Dendritic cell treated with granulocyte-macrophage colony-stimulating factor and Interleukin-4, amounts not matched to agents 40 ng/mL and 50 ng/mL, for 4 days (primary cell): ENCODE results near the gene OR6B2.

Source experiments
- H3K27ac Mint-ChIP-seq: one replicate; pipeline ENCODE4 v1.8.0; 2022; ENCODE audit warnings: mild to moderate bottlenecking, mixed read lengths
- H3K27me3 Mint-ChIP-seq: one replicate; pipeline ENCODE4 v1.8.0; 2022; ENCODE audit warnings: mild to moderate bottlenecking, mixed read lengths
- H3K36me3 Mint-ChIP-seq: one replicate; pipeline ENCODE4 v1.8.0; 2022; ENCODE audit warnings: low read depth, mixed read lengths
- H3K4me1 Mint-ChIP-seq: one replicate; pipeline ENCODE4 v1.8.0; 2022; ENCODE audit warnings: low read depth, mixed read lengths
- H3K4me3 Mint-ChIP-seq: one replicate; pipeline ENCODE4 v1.8.0; 2022; ENCODE audit warnings: mild to moderate bottlenecking, moderate library complexity, mixed read lengths
- H3K9me3 Mint-ChIP-seq: one replicate; pipeline ENCODE4 v1.8.0; 2022; ENCODE audit warnings: mixed read lengths
- intact Hi-C: fragments of 100-400 bp; cut with micrococcal nuclease; formaldehyde crosslinking; loops from one replicate; pipeline ENCODE4 v1.15.0; 2022

The OR6B2 gene

GRCh38 chr2:240021488-240022104 lies 8.6 kb downstream of the OR6B2 start:
- Mint-ChIP-seq H3K36me3 (peaks cover 60% of the 10 kb centered on the region), H3K27ac (no peak overlapping the region), H3K27me3 (peaks cover 2% of the 10 kb centered on the region), H3K9me3 (no peaks in the 10 kb centered on the region), H3K4me1 (peaks cover 19% of the 10 kb centered on the region), H3K4me3 (no peak overlapping the region)
- intact Hi-C loops: no loop called here

- H3K27ac Mint-ChIP-seq: no peak overlapping the region
- peaks cover 79% of the 10 kb centered on the region for H3K36me3 Mint-ChIP-seq
These were observed 12.0 kb downstream of the OR6B2 start for GRCh38 chr2:240018071-240018750.

DNA sequence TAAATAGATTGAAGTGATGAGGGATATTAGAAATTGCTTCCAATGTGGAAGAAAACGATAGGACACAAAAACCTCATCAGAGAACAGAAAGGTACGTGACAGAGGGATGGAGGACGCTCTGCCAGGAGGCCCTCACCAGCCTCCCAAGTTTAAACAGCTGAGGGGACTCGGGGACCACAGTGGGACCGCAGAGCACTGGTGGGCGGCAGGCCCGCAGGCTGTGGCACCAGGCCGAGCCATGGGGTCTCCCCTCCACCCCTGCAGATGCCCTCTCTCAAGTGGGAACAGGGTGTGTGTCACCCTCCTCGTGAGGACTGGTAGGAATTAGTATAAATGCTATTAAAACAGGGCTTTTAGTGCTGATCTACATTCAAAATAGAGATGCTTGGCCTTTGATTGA lies 15.9 kb downstream of the OR6B2 start:
- Mint-ChIP-seq H3K36me3 (peaks cover 95% of the 10 kb centered on the region), H3K4me3 (no peak overlapping the region), H3K9me3 (no peaks in the 10 kb centered on the region), H3K4me1 (no peaks in the 10 kb centered on the region), H3K27ac (no peak overlapping the region), H3K27me3 (no peaks in the 10 kb centered on the region)
- intact Hi-C loops: no loop called here

More at GRCh38 chr2:240018071-240018750, 12.0 kb downstream of the OR6B2 start:
- Mint-ChIP-seq H3K9me3 (no peaks in the 10 kb centered on the region), H3K4me1 (peaks cover 6% of the 10 kb centered on the region), H3K4me3 (no peak overlapping the region), H3K27me3 (no peaks in the 10 kb centered on the region)
- intact Hi-C loops: no loop called here

DNA sequence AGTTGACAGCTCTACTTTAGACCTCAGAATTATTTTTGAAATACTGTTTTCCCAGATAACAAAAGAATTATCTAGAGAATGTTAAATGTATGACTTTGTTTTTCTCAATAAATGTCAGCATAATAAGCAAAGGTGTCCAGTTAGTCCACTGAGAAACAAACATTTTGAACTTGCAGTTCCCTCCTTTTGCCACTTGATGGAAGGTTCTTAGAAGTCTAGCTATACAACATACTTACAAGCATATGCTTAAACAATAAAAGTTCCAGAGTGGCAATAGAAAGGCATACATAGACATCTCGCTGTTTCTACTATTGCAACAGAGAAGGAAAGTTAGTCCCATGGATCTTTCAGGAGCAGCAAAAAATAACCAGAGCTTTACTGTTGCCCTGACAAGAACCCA lies 16.9 kb downstream of the OR6B2 start:
- Mint-ChIP-seq H3K4me1 (no peaks in the 10 kb centered on the region), H3K9me3 (no peaks in the 10 kb centered on the region), H3K27me3 (no peaks in the 10 kb centered on the region), H3K36me3 (peaks cover 95% of the 10 kb centered on the region), H3K4me3 (no peak overlapping the region), H3K27ac (no peak overlapping the region)
- intact Hi-C loops: no loop called here

GRCh38 chr2:240002983-240003382 lies 27.2 kb downstream of the OR6B2 start:
- Mint-ChIP-seq H3K9me3 (no peaks in the 10 kb centered on the region), H3K27me3 (no peaks in the 10 kb centered on the region), H3K4me3 (no peak overlapping the region), H3K36me3 (peaks cover 100% of the 10 kb centered on the region), H3K4me1 (no peaks in the 10 kb centered on the region), H3K27ac (no peak overlapping the region)
- intact Hi-C loops: no loop called here

DNA sequence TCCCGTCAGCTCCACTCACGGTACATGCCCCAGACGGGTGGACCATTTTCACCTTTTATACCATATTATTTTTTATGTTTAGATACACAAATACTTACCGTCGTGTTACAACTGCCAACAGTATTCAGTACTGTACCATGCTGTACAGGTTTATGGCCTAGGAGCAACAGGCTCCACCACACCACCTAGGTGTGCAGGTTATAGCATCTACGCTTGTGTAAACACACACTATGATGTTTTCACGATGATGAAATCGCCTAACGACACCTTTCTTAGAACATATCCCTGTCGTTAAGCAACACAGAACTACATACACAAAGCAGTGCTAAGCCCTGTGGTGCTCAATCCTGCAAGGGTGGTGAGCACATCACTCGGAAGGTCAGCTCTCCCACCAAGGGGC lies 29.6 kb downstream of the OR6B2 start:
- H3K27ac Mint-ChIP-seq: no peak overlapping the region
- no peaks in the 10 kb centered on the region for H3K27me3 Mint-ChIP-seq
- peaks cover 99% of the 10 kb centered on the region for H3K36me3 Mint-ChIP-seq
- H3K4me3 Mint-ChIP-seq: no peak overlapping the region
- no peaks in the 10 kb centered on the region for H3K4me1 Mint-ChIP-seq
- H3K9me3 Mint-ChIP-seq: no peaks in the 10 kb centered on the region
- intact Hi-C loops: no loop called here

DNA sequence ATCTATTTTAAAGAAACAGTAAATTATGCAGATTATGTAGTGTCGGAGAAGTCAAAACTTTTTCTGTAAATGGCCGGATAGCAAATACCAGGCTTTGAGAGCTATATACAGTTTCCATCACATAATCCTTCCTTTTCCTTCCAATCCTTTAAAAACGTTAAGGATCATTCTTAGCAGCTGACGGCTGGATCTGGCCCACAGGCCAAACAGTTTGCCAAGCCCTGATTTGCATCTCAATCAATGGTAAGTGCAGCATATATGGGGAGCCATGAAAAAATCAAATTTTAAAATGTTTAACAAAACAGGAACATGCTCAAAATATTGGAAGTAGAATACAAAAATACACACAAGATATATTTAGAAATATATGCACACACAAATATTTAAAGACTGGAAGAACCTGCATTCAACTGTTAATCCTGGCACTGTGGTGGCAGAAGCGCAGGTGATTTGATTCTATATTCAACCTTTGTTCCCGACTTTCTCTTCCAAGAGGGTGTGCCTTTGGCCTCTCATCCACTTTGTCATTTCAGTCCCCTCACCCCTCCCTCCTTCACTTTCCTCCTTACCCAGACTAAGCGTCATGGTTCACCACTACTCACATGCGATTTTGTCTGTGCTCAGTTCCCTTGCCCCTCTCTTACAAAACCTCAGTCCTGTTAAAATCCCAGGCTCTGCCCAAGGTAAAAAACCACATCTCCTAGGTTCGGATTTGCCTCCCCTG lies 32.4 kb downstream of the OR6B2 start:
- Mint-ChIP-seq H3K9me3 (no peaks in the 10 kb centered on the region), H3K27ac (no peak overlapping the region), H3K27me3 (no peaks in the 10 kb centered on the region), H3K4me1 (no peaks in the 10 kb centered on the region), H3K36me3 (peaks cover 98% of the 10 kb centered on the region), H3K4me3 (no peak overlapping the region)
- intact Hi-C loops: loop anchor here (10.0 kb wide), 1 partner anchor 613 kb away; no protein-coding TSS in a partner anchor

- intact Hi-C loops: loop anchor here (10.0 kb wide), 1 partner anchor 609 kb away; no protein-coding TSS in a partner anchor
- no peak overlapping the region for H3K27ac Mint-ChIP-seq
- no peaks in the 10 kb centered on the region for H3K4me1 Mint-ChIP-seq
- H3K36me3 Mint-ChIP-seq: peaks cover 90% of the 10 kb centered on the region
- H3K9me3 Mint-ChIP-seq: no peaks in the 10 kb centered on the region
- no peaks in the 10 kb centered on the region for H3K27me3 Mint-ChIP-seq
- no peak overlapping the region for H3K4me3 Mint-ChIP-seq
These were observed 36.1 kb downstream of the OR6B2 start for GRCh38 chr2:239994086-239994485.

DNA sequence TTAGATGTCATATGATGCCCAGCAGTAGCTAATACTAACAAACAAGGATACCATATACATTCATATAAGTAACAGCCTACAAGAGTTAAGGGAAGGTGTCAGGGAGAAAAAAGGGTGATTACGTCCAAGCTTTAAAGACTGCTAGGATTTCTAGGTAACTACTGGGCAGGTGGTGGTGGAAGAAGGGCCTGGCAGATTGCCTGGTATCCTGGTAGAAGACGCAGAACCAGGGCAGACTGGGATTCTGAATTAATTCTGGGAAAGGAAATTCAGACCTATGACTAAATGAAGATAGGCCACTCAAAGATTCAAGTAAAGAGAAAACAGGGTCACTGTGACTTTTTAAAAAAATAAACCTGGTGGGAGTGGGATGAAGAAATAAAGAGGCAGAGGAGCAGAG lies 36.9 kb downstream of the OR6B2 start:
- Mint-ChIP-seq H3K27me3 (no peaks in the 10 kb centered on the region), H3K27ac (peak overlapping the region; percentile 3), H3K36me3 (peaks cover 90% of the 10 kb centered on the region), H3K9me3 (no peaks in the 10 kb centered on the region), H3K4me1 (no peaks in the 10 kb centered on the region), H3K4me3 (no peak overlapping the region)
- intact Hi-C loops: loop anchor here (10.0 kb wide), 1 partner anchor 608 kb away; no protein-coding TSS in a partner anchor

DNA sequence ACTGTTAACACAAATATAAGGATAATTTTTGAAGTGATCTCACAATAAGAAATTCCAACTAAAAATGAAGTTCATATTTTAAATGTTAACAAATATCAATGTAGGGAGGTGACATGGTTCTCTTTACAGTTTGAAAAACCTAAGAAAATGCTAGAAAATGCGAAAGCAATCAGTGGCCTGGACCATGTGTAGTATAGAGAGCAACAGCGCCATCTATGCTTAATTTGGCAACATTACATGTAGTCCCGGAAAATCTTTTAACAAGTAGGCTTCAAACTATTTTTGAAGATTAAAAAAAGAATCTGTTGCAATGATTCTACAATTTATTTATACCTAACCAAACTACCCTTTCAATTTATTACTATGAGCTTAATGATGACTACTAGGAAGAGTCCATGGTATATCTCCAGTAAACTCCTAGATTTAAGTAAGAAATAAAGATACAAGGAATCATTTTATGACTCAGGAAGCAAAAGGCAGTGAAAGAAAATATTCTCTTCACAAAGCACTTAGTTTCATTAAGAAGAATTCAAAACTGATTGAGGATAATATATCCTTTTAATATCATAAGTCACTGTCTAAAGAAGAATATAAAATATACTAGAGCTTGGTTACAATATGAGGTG lies 38.4 kb downstream of the OR6B2 start:
- no peaks in the 10 kb centered on the region for H3K9me3 Mint-ChIP-seq
- no peak overlapping the region for H3K4me3 Mint-ChIP-seq
- peaks cover 92% of the 10 kb centered on the region for H3K36me3 Mint-ChIP-seq
- H3K27ac Mint-ChIP-seq: no peak overlapping the region
- H3K27me3 Mint-ChIP-seq: no peaks in the 10 kb centered on the region
- intact Hi-C loops: loop anchor here (1.0 to 10.0 kb wide), 2 partner anchors 58 to 607 kb away; no protein-coding TSS in a partner anchor
- no peaks in the 10 kb centered on the region for H3K4me1 Mint-ChIP-seq

GRCh38 chr2:239990966-239991365 lies 39.3 kb downstream of the OR6B2 start:
- peaks cover 8% of the 10 kb centered on the region for H3K9me3 Mint-ChIP-seq
- no peak overlapping the region for H3K27ac Mint-ChIP-seq
- peaks cover 92% of the 10 kb centered on the region for H3K36me3 Mint-ChIP-seq
- H3K4me3 Mint-ChIP-seq: no peak overlapping the region
- H3K4me1 Mint-ChIP-seq: no peaks in the 10 kb centered on the region
- intact Hi-C loops: loop anchor here (1.0 to 10.0 kb wide), 2 partner anchors 57 to 606 kb away; no protein-coding TSS in a partner anchor
- H3K27me3 Mint-ChIP-seq: no peaks in the 10 kb centered on the region

DNA sequence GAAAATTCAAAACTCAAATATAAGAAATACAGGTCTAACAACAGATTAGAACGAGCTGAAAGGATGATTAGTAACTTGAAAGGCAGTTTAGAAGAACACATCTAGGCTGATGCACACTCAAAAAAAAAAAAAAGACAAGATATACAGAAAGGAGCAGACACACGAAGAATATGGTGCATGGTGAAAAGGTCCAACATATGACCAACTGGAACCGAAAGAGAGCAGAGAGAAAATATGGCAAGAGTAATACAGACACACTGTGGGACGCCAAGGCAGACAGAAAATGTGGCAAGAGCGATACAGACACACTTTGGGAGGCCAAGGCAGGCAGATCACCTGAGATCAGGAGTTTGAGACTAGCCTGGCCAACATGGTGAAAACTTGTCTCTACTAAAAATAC lies 44.9 kb downstream of the OR6B2 start:
- H3K36me3 Mint-ChIP-seq: peaks cover 90% of the 10 kb centered on the region
- H3K4me1 Mint-ChIP-seq: peaks cover 6% of the 10 kb centered on the region
- intact Hi-C loops: no loop called here
- no peaks in the 10 kb centered on the region for H3K27me3 Mint-ChIP-seq
- peaks cover 19% of the 10 kb centered on the region for H3K9me3 Mint-ChIP-seq
- H3K27ac Mint-ChIP-seq: no peak overlapping the region
- no peak overlapping the region for H3K4me3 Mint-ChIP-seq

DNA sequence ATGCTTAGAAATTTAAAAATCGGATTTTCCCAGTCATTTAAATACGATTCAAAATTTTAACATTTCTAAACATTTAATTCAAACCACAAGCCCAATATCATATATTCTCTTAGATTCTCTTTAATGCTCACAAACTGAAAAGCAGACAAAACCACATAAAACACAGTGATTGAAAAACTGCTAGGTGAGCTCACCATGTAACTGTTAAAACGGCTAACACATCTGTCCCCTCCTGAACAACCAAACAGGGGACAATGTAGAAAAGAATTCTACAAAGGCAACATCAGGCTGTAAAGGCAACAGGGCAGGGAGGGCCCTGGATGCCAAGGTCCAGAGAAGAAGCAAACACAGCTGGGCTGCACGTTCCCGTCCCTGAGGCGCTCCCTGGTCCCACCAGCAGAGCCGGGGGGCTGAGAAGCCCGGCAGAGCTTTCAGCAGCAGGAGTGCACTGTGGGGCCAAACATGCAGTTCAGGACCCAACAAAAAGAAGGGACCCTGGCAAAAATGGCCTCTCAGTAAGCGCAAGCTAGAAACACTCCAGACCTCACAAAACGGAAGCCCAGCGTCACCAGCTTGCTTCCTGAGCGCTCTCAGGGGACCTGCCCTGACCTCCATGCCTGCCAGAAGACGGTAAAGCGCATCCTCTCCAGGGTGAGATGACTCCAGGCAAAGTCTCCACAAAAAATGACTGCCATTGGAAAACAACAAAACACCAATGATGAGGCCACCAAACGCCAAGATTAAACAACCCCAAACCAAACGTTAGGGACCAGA lies 45.6 kb downstream of the OR6B2 start:
- H3K36me3 Mint-ChIP-seq: peaks cover 90% of the 10 kb centered on the region
- intact Hi-C loops: no loop called here
- H3K9me3 Mint-ChIP-seq: peaks cover 19% of the 10 kb centered on the region
- no peaks in the 10 kb centered on the region for H3K27me3 Mint-ChIP-seq
- no peak overlapping the region for H3K27ac Mint-ChIP-seq
- peaks cover 11% of the 10 kb centered on the region for H3K4me1 Mint-ChIP-seq
- no peak overlapping the region for H3K4me3 Mint-ChIP-seq
